Activated T-helper 1 cell treated with anti-CD3 and anti-CD28 coated beads, Interleukin-12 subunit alpha, Interleukin-12 subunit beta, Interleukin-2, Interleukin-4 antibody, amounts not matched to agents 30 ng/mL and 10 ng/mL and 1 ng/mL, durations not matched to agents 14 hours and 24 hours and 36 hours (primary cell): ENCODE data around the gene COL12A1. TPM values are rescaled to one million over a fixed set of nuclear protein-coding genes. Genes with fewer than 3 reads are reported as not detected.

Experiments
- DNase-seq: peaks from one replicate; pipeline ENCODE4 v3.0.0; 2021; ENCODE audit warnings: low spot score
- H3K27ac Mint-ChIP-seq: one replicate; pipeline ENCODE4 v1.8.0; 2021; ENCODE audit warnings: mild to moderate bottlenecking, mixed read lengths
- H3K27me3 Mint-ChIP-seq: one replicate; pipeline ENCODE4 v1.8.0; 2022; ENCODE audit warnings: mild to moderate bottlenecking, moderate library complexity, mixed read lengths; ENCODE audit not compliant: insufficient read depth
- H3K36me3 Mint-ChIP-seq: one replicate; pipeline ENCODE4 v1.8.0; 2021; ENCODE audit warnings: low read depth, mixed read lengths
- H3K4me1 Mint-ChIP-seq: one replicate; pipeline ENCODE4 v1.8.0; 2021; ENCODE audit warnings: low read depth, mixed read lengths
- H3K4me3 Mint-ChIP-seq: one replicate; pipeline ENCODE4 v1.8.0; 2021; ENCODE audit warnings: mild to moderate bottlenecking, moderate library complexity, mixed read lengths
- H3K9me3 Mint-ChIP-seq: one replicate; pipeline ENCODE4 v1.8.0; 2021; ENCODE audit warnings: mixed read lengths
- intact Hi-C: fragments of 100-400 bp; cut with micrococcal nuclease; formaldehyde crosslinking; loops from one replicate; pipeline ENCODE4 v1.15.1; 2024
- total RNA-seq: library from RNA; stranded (reverse); gene quantifications from 2 replicates; pipeline ENCODE4 v1.2.3, GENCODE V29; 2022

Gene COL12A1
- total RNA-seq, 1 donor from 2014 or later = 0.03 TPM

- Mint-ChIP-seq H3K4me3 (no peak overlapping the region), H3K27me3 (no peaks in the 10 kb centered on the region), H3K4me1 (no peaks in the 10 kb centered on the region), H3K27ac (no peak overlapping the region), H3K9me3 (peaks cover 4% of the 10 kb centered on the region), H3K36me3 (no peaks in the 10 kb centered on the region)
- no peak for DNase-seq
- intact Hi-C loops = no loop called here
Measured at GRCh38 chr6:75144386-75144785, 61.5 kb downstream of the COL12A1 start.

- H3K36me3 Mint-ChIP-seq = no peaks in the 10 kb centered on the region
- no peaks in the 10 kb centered on the region for H3K9me3 Mint-ChIP-seq
- no peaks in the 10 kb centered on the region for H3K27me3 Mint-ChIP-seq
- intact Hi-C loops = no loop called here
- DNase-seq = no peak
- no peak overlapping the region for H3K4me3 Mint-ChIP-seq
- no peak overlapping the region for H3K27ac Mint-ChIP-seq
- no peaks in the 10 kb centered on the region for H3K4me1 Mint-ChIP-seq
Measured at GRCh38 chr6:75143191-75143590, 62.7 kb downstream of the COL12A1 start.

DNA sequence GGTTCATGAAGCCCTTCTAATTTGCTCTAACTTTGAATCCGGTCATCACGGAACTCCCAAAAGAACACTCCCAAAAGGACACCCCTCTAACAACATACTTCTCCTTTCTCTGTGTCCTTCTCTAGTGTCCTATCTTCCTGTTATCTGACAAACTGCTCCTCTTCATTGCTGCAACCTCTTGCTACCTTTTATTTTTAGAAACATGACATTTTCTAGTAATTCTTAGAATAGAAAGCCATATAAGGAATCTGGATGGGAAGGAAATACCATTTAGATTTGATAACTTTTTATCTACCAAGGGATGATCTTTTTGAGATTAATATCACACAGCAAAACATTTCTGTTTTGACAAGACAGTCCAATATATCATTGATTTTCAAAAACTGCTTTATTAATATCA, 63.1 kb downstream of the COL12A1 start:
- Mint-ChIP-seq H3K27ac (no peak overlapping the region), H3K27me3 (no peaks in the 10 kb centered on the region)
- intact Hi-C loops = no loop called here

DNA sequence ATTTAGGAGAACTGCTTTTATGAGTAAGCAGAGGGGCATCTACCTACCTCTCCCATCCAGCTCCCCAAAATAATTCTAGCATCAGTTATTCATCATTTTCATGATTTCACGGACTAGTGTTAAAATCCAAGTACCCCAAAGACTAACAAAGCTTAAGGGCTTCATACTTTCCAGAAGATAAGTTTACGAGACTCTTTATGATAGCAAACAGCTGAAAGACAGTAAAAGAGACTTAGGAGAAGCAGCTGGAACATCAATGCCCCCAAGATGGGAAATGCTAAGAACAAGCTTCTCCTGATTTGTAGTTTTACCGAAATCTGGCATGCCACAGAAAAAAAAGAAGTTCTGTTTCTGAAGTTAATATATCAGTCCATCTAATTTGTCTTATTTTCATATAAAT, 70.0 kb downstream of the COL12A1 start:
- no peak for DNase-seq
- Mint-ChIP-seq H3K27ac (no peak overlapping the region), H3K4me3 (no peak overlapping the region), H3K27me3 (peaks cover 2% of the 10 kb centered on the region), H3K4me1 (no peaks in the 10 kb centered on the region), H3K9me3 (no peaks in the 10 kb centered on the region), H3K36me3 (no peaks in the 10 kb centered on the region)
- intact Hi-C loops = no loop called here

More for the DNA sequence above, 63.1 kb downstream of the COL12A1 start:
- no peak overlapping the region for H3K4me3 Mint-ChIP-seq
- DNase-seq = no peak
- no peaks in the 10 kb centered on the region for H3K4me1 Mint-ChIP-seq
- no peaks in the 10 kb centered on the region for H3K36me3 Mint-ChIP-seq
- no peaks in the 10 kb centered on the region for H3K9me3 Mint-ChIP-seq

- Mint-ChIP-seq H3K4me1 (no peaks in the 10 kb centered on the region), H3K4me3 (no peak overlapping the region), H3K27ac (no peak overlapping the region), H3K27me3 (peaks cover 2% of the 10 kb centered on the region), H3K9me3 (no peaks in the 10 kb centered on the region), H3K36me3 (no peaks in the 10 kb centered on the region)
- DNase-seq = no peak
- intact Hi-C loops = no loop called here
Measured at GRCh38 chr6:75135450-75135849, 70.4 kb downstream of the COL12A1 start.

DNA sequence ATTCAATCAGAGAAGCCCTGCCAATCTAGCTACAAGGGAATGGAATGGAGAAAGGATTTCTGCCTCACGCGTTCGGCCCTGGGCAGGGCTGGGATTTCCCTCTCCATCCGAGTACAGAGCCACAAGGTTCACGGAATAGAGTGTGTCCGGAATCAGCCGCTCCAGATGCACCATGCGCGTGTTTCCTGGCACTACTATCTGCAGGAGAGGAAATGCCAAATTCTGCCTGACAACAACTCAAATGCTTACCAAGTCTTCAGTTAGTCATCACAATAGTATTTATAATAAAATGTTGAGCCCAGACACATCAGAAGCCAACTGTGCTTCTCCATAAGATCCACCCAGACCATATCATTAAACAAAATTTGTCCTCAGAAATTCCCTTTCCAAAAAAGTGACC, 75.1 kb downstream of the COL12A1 start:
- intact Hi-C loops = no loop called here
- no peak overlapping the region for H3K27ac Mint-ChIP-seq
- no peak overlapping the region for H3K4me3 Mint-ChIP-seq
- no peaks in the 10 kb centered on the region for H3K4me1 Mint-ChIP-seq
- no peaks in the 10 kb centered on the region for H3K9me3 Mint-ChIP-seq
- no peaks in the 10 kb centered on the region for H3K36me3 Mint-ChIP-seq
- peaks cover 2% of the 10 kb centered on the region for H3K27me3 Mint-ChIP-seq
- no peak for DNase-seq

DNA sequence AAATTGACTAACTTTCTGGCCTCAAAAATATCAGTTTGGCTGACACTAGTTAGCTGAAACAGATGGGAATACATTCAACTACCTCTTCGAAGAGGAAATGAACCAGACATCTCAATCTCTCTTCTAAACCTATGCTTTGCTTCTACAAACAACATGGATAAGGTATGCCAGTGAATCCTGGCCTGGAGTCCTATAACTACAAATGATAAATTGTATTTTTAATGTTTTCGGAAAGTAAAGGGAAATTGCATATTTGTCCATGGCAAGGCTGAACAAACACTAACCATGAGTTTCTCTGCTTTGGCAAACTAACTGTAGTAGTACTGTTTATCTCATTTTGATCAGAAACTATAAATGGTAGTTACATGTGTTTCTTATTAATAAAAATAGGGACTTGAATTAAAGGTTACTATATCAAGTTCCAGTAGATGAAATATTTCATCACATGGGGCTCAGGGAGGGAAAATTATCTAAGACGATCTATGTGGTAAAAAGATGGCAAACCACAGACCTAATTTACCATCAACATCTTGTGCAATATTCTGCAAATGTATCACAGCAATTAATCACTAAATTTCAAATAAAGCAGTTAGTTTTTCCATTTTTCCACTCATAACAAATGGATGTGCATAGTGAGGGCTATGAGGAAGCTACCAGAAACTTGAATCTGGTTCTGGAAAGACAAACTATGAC, 76.8 kb downstream of the COL12A1 start:
- no peak for DNase-seq
- intact Hi-C loops = no loop called here
- no peaks in the 10 kb centered on the region for H3K36me3 Mint-ChIP-seq
- H3K4me1 Mint-ChIP-seq = no peaks in the 10 kb centered on the region
- no peak overlapping the region for H3K4me3 Mint-ChIP-seq
- H3K27ac Mint-ChIP-seq = no peak overlapping the region
- no peaks in the 10 kb centered on the region for H3K9me3 Mint-ChIP-seq
- H3K27me3 Mint-ChIP-seq = peaks cover 2% of the 10 kb centered on the region

DNA sequence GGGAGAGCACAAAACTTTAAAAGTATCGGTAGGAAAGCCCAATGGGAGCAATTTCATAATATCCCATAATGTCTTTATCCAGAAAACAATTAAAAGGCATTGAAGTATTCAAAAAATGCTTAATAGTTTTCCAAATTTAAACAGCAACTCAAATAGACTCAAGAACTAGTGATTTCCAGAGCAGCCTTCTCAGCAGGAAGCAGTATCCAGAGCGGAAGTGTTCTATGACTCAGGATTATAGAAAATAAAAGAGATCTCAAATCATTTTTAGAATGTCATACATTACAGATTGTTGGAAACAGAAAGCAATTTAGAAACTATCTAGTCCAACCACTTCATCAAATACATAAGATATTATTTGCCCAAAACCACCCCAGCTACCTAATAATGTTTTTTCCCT, 79.3 kb downstream of the COL12A1 start:
- H3K27ac Mint-ChIP-seq = no peak overlapping the region
- H3K9me3 Mint-ChIP-seq = no peaks in the 10 kb centered on the region
- no peaks in the 10 kb centered on the region for H3K4me1 Mint-ChIP-seq
- H3K27me3 Mint-ChIP-seq = peaks cover 2% of the 10 kb centered on the region
- no peak overlapping the region for H3K4me3 Mint-ChIP-seq
- no peak for DNase-seq
- intact Hi-C loops = no loop called here
- no peaks in the 10 kb centered on the region for H3K36me3 Mint-ChIP-seq

DNA sequence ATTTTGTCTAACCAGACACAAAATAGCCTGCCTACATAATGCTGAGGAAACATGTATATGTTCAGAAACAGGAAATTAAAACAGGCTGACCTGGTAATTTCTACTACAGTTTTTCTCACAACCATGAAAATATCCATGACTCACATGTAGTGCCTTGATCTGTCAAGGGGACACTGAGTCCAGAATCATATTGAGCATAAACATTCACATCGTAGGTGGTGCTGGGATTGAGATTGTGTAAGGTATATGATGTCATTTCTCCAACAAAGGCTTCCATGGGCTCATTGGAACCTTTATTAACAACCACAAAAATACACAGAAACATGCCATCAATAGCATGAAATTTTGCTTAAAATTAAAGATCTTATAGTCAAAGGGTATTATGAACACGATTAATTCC, 80.9 kb downstream of the COL12A1 start:
- DNase-seq = no peak
- no peak overlapping the region for H3K4me3 Mint-ChIP-seq
- no peak overlapping the region for H3K27ac Mint-ChIP-seq
- no peaks in the 10 kb centered on the region for H3K4me1 Mint-ChIP-seq
- peaks cover 2% of the 10 kb centered on the region for H3K27me3 Mint-ChIP-seq
- no peaks in the 10 kb centered on the region for H3K36me3 Mint-ChIP-seq
- no peaks in the 10 kb centered on the region for H3K9me3 Mint-ChIP-seq
- intact Hi-C loops = no loop called here

GRCh38 chr6:75124085-75124484, 81.8 kb downstream of the COL12A1 start:
- Mint-ChIP-seq H3K4me1 (no peaks in the 10 kb centered on the region), H3K9me3 (no peaks in the 10 kb centered on the region), H3K4me3 (no peak overlapping the region), H3K27ac (no peak overlapping the region), H3K27me3 (peaks cover 2% of the 10 kb centered on the region), H3K36me3 (no peaks in the 10 kb centered on the region)
- DNase-seq = no peak
- intact Hi-C loops = no loop called here

DNA sequence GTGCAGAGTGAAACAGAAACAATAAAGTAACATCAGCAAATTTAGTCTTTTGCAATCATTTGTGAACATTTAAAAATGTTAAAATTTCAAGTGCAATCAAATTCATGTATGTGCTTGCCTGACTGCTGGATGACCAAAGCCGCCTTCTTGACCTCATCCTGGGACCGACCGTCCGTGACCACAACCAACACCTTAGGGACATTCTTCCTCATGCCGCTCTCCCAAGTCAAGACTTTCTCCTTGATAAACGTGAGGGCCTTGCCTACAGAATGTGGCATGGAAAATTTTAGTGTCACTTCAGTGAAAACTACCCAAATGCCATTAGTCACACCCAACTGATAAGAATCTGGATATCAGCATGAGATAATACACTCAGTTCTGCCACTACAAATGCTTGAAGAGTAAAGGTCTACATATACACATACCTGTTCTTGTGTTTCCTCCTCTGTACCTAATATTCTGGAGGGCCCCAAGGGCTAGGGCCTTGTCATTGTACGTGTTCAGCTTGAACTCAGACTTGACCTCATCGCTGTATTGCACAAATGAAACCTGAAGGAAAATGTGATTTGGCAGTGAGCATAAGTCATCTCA, 86.8 kb downstream of the COL12A1 start:
- H3K27me3 Mint-ChIP-seq = no peaks in the 10 kb centered on the region
- intact Hi-C loops = no loop called here
- H3K4me1 Mint-ChIP-seq = no peaks in the 10 kb centered on the region
- no peak overlapping the region for H3K27ac Mint-ChIP-seq
- no peaks in the 10 kb centered on the region for H3K9me3 Mint-ChIP-seq
- DNase-seq = no peak
- no peaks in the 10 kb centered on the region for H3K36me3 Mint-ChIP-seq
- no peak overlapping the region for H3K4me3 Mint-ChIP-seq

- no peaks in the 10 kb centered on the region for H3K27me3 Mint-ChIP-seq
- H3K36me3 Mint-ChIP-seq = no peaks in the 10 kb centered on the region
- intact Hi-C loops = no loop called here
- H3K4me1 Mint-ChIP-seq = no peaks in the 10 kb centered on the region
- H3K27ac Mint-ChIP-seq = no peak overlapping the region
- H3K4me3 Mint-ChIP-seq = no peak overlapping the region
- DNase-seq = no peak
- no peaks in the 10 kb centered on the region for H3K9me3 Mint-ChIP-seq
Measured at GRCh38 chr6:75117701-75118100, 88.2 kb downstream of the COL12A1 start.

DNA sequence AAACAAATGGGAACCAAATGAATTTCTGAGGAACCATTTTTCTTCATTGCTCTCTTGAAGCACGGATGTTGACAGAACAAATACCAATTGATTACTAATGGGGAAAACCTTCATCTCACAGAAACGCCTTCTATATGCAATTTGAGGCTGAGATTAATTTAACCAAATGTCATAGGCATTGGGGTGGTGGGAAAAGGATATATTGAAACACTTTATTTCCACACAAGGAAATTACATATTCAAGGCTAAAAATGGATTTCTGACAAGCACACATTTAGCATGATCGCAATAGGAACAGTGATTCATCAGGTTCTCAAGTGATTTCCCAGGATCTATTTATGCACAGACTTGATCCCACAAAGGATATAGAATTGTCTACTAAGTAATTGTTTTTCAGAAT, 88.9 kb downstream of the COL12A1 start:
- Mint-ChIP-seq H3K27ac (no peak overlapping the region), H3K4me3 (no peak overlapping the region), H3K27me3 (no peaks in the 10 kb centered on the region), H3K4me1 (no peaks in the 10 kb centered on the region), H3K9me3 (no peaks in the 10 kb centered on the region), H3K36me3 (no peaks in the 10 kb centered on the region)
- DNase-seq = no peak
- intact Hi-C loops = no loop called here

DNA sequence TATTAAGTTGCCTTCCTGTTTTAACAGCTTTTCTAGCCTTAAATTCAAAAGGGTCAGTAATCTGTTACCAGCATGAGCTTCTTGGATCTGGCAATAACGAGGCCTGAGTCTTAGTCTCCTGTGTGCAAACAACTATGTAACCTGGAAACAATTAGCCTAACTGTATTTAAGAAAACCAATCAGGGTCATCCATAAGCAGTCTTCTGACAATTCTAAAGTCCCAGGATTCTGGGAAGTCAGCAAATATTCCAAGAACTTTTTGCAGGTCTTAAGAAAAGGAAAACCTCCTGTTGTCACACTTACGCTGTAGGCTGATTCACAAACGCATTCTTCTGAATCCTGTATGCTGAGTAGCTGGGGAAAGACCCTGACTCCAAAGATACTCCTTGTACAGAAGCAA, 90.4 kb downstream of the COL12A1 start:
- no peaks in the 10 kb centered on the region for H3K4me1 Mint-ChIP-seq
- intact Hi-C loops = no loop called here

More for the DNA sequence above, 90.4 kb downstream of the COL12A1 start:
- H3K9me3 Mint-ChIP-seq = no peaks in the 10 kb centered on the region
- no peak overlapping the region for H3K27ac Mint-ChIP-seq
- H3K4me3 Mint-ChIP-seq = no peak overlapping the region
- DNase-seq = no peak
- H3K27me3 Mint-ChIP-seq = no peaks in the 10 kb centered on the region
- no peaks in the 10 kb centered on the region for H3K36me3 Mint-ChIP-seq
